Stimulated activated CD4-positive, alpha-beta T cell treated with anti-CD3 and anti-CD28 coated beads, Interleukin-4, amount 100 ng/mL, for 24 hours (primary cell): ENCODE measurements around the gene TUFT1.

Experiments
- DNase-seq: peaks from one replicate; pipeline ENCODE4 v3.0.0-alpha.2; 2020

Gene TUFT1

GRCh38 chr1:151540021-151540981, at the start of gene TUFT1:
Gene TUFT1 (plus strand): TSS chr1:151540309. CDS start chr1:151540367, 58 bp downstream.
- peak; percentile 93 for DNase-seq

GRCh38 chr1:151491641-151492040, 48.5 kb upstream of the TUFT1 start:
- DNase-seq: no peak

- DNase-seq: no peak
These were observed 48.0 kb upstream of the TUFT1 start for GRCh38 chr1:151492120-151492519.

- no peak for DNase-seq
These were observed 47.1 kb upstream of the TUFT1 start for GRCh38 chr1:151493042-151493441.

GRCh38 chr1:151494741-151495281, 45.3 kb upstream of the TUFT1 start:
- DNase-seq: peak; percentile 11

GRCh38 chr1:151495316-151495715, 44.8 kb upstream of the TUFT1 start:
- DNase-seq: no peak

GRCh38 chr1:151499365-151499764, 40.7 kb upstream of the TUFT1 start:
- DNase-seq: no peak

- no peak for DNase-seq
These were observed 40.2 kb upstream of the TUFT1 start for GRCh38 chr1:151499930-151500329.

- no peak for DNase-seq
These were observed 38.6 kb upstream of the TUFT1 start for GRCh38 chr1:151501474-151501873.

GRCh38 chr1:151502035-151502700, 37.9 kb upstream of the TUFT1 start:
- no peak for DNase-seq

- no peak for DNase-seq
These were observed 37.0 kb upstream of the TUFT1 start for GRCh38 chr1:151502859-151503780.

- no peak for DNase-seq
These were observed 35.9 kb upstream of the TUFT1 start for GRCh38 chr1:151504252-151504651.

GRCh38 chr1:151504759-151505158, 35.4 kb upstream of the TUFT1 start:
- no peak for DNase-seq

- no peak for DNase-seq
These were observed 31.3 kb upstream of the TUFT1 start for GRCh38 chr1:151508833-151509232.

GRCh38 chr1:151509350-151510019, 30.6 kb upstream of the TUFT1 start:
- no peak for DNase-seq

- DNase-seq: no peak
These were observed 30.1 kb upstream of the TUFT1 start for GRCh38 chr1:151510020-151510405.

GRCh38 chr1:151510614-151510956, 29.5 kb upstream of the TUFT1 start:
- DNase-seq: no peak

GRCh38 chr1:151510957-151511635, 29.0 kb upstream of the TUFT1 start, which contains the start of gene CGN:
Gene CGN (plus strand): TSS chr1:151511387. CDS start chr1:151518520, 7,133 bp downstream.
- peak; percentile 85 for DNase-seq

GRCh38 chr1:151511636-151512215, 28.4 kb upstream of the TUFT1 start:
- DNase-seq: peak; percentile 11

- DNase-seq: no peak
These were observed 27.8 kb upstream of the TUFT1 start for GRCh38 chr1:151512326-151512725.
